Activated T-cell treated with anti-CD3 and anti-CD28 coated beads for 4 hours (primary cell): ENCODE results near the gene SLC16A10.
"Not testable (repeated sequence)": the region's sequence is repeated elsewhere in the genome, so short reads cannot be mapped to it uniquely, and the experiment has no call there.

Source experiments
- DNase-seq: peaks from one replicate; pipeline ENCODE4 v3.0.0-alpha.2; 2020

SLC16A10 gene

GRCh38 chr6:111087106-111087835 is at the start of gene SLC16A10:
TSS of gene SLC16A10 (plus strand) at chr6:111087503. CDS start at chr6:111087753, 250 bp downstream.
- peak; percentile 71 for DNase-seq

GRCh38 chr6:111038534-111039252 is 48.6 kb upstream of the SLC16A10 start:
- DNase-seq, result no peak

- DNase-seq, result no peak
These were observed 45.4 kb upstream of the SLC16A10 start for GRCh38 chr6:111041917-111042316.

GRCh38 chr6:111047244-111047643 is 40.1 kb upstream of the SLC16A10 start:
- no peak for DNase-seq

- no peak for DNase-seq
These were observed 36.9 kb upstream of the SLC16A10 start for GRCh38 chr6:111050261-111051023.

GRCh38 chr6:111052171-111052570 is 35.1 kb upstream of the SLC16A10 start:
- DNase-seq, result no peak

- DNase-seq, result no peak
These were observed 30.1 kb upstream of the SLC16A10 start for GRCh38 chr6:111057074-111057752.

GRCh38 chr6:111061508-111061907 is 25.8 kb upstream of the SLC16A10 start:
- DNase-seq, result no peak

- DNase-seq, result not testable (repeated sequence)
These were observed 25.3 kb upstream of the SLC16A10 start for GRCh38 chr6:111061985-111062384.

GRCh38 chr6:111062860-111063259 is 24.4 kb upstream of the SLC16A10 start:
- not testable (repeated sequence) for DNase-seq

GRCh38 chr6:111068109-111068865 is 19.0 kb upstream of the SLC16A10 start:
- DNase-seq, result no peak

GRCh38 chr6:111068866-111069234 is 18.5 kb upstream of the SLC16A10 start:
- no peak for DNase-seq

- no peak for DNase-seq
These were observed 17.8 kb upstream of the SLC16A10 start for GRCh38 chr6:111069382-111070104.

- DNase-seq, result no peak
These were observed 16.9 kb upstream of the SLC16A10 start for GRCh38 chr6:111070105-111071005.

- DNase-seq, result no peak
These were observed 14.4 kb upstream of the SLC16A10 start for GRCh38 chr6:111072801-111073360.

- no peak for DNase-seq
These were observed 13.0 kb upstream of the SLC16A10 start for GRCh38 chr6:111074311-111074710.

GRCh38 chr6:111076024-111076695 is 11.1 kb upstream of the SLC16A10 start:
- no peak for DNase-seq

- no peak for DNase-seq
These were observed 6.6 kb upstream of the SLC16A10 start for GRCh38 chr6:111080698-111081097.

GRCh38 chr6:111086685-111087084 is 618 bp upstream of the SLC16A10 start:
- no peak for DNase-seq
